Ovary (tissue), 9 donors: ENCODE data around the gene ATG16L2. TPM values are rescaled to one million over a fixed set of nuclear protein-coding genes. Genes with fewer than 3 reads are reported as not detected.
"Not testable (repeated sequence)": the region's sequence is repeated elsewhere in the genome, so short reads cannot be mapped to it uniquely, and the experiment has no call there.

Experiments
- DNase-seq, 5 donors: peaks; one replicate each; pipeline ENCODE4 v3.0.0-alpha.2; 2019 to 2020
- H3K27ac ChIP-seq, 2 donors: fragments of 200-600 bp; one replicate each; pipeline versions ENCODE4 v1.5.1 to v1.8.0; 2019 to 2022
- H3K27me3 ChIP-seq: fragments of 200-600 bp; one replicate; pipeline ENCODE4 v1.8.0; 2022
- H3K36me3 ChIP-seq: fragments of 200-600 bp; sonication (generic); one replicate; pipeline ENCODE4 v1.5.1; 2019
- H3K4me1 ChIP-seq: one replicate; pipeline ENCODE4 v1.8.1; 2013; ENCODE audit warnings: mild to moderate bottlenecking, moderate library complexity; ENCODE audit not compliant: insufficient read depth
- H3K4me3 ChIP-seq: fragments of 200-600 bp; sonication (generic); one replicate; pipeline ENCODE4 v1.5.1; 2017
- H3K9me3 ChIP-seq, 2 donors: fragments of 200-600 bp in 1 of 2; sonication (generic) in 1 of 2; one replicate each; pipeline versions ENCODE4 v1.5.1 to v1.8.1; 2013 to 2019; ENCODE audit warnings: mild to moderate bottlenecking in 1 of 2, moderate library complexity in 1 of 2
- EP300 ChIP-seq: sonication (generic); formaldehyde crosslinking; IDR thresholded peaks from one replicate; pipeline ENCODE4 v1.6.1; 2017; ENCODE audit warnings: antibody characterized with exemption
- POLR2A ChIP-seq: fragments of 450-650 bp; IDR thresholded peaks from one replicate; pipeline ENCODE4 v1.6.1; 2017; ENCODE audit warnings: antibody characterized with exemption, mild to moderate bottlenecking, moderate library complexity
- WGBS, 3 donors: extraction: QIAGEN DNeasy Blood & Tissue Kit in 1 of 3; methylation state at CpG; one replicate each; pipeline versions ENCODE4 v1.1.5 to v1.1.7; 2013 to 2017; 5-methylcytosine and 5-hydroxymethylcytosine counted together
- intact Hi-C, 4 donors: fragments of 100-400 bp; cut with DNase I; formaldehyde crosslinking; loops; one replicate each; pipeline versions ENCODE4 v1.11.0 to v1.15.1; 2022 to 2023
- polyA plus RNA-seq, 2 donors: library from polyadenylated mRNA; stranded (reverse); fragments of 200-250 nt in 1 of 2; fragments of 350-450 nt in 1 of 2; fragmentation: Illumina TruSeq in 1 of 2; extraction: RNeasy Lipid Tissue Mini Kit (QIAGEN cat#74804) in 1 of 2; gene quantifications; one replicate each; pipeline ENCODE4 v1.2.3, GENCODE V29; 2013 to 2014
- total RNA-seq, 7 donors: library from RNA; depleted of rRNA in 2 of 7; stranded (reverse); fragments of >200 nt in 2 of 7; fragmentation: NEBNext Ultra II Directional in 3 of 7; extraction: Animal tissue kit (Norgen Biotek cat#: 25700) in 3 of 7; gene quantifications; one replicate each; pipeline versions ENCODE4 v1.1.0 to v1.2.4, GENCODE V29; 2016 to 2023
- TF ChIP-seq, protein P1 (sequence below), 3 donors: fragments of 450-650 bp in 2 of 3; fragments of 200-600 bp in 1 of 3; IDR thresholded peaks; one replicate each; pipeline versions ENCODE4 v1.5.1 to v1.8.0; 2016 to 2022; ENCODE audit warnings: antibody characterized with exemption in 3 of 3, mild to moderate bottlenecking in 1 of 3
- donor health status: DM: no; HTN: no; CAD: no; lungs with moderate emphysema.
- donor health status: DM: no; HTN: no; CAD: no.
- donor health status: Bipolar disorder and iron deficiency.
- donor health status: DM: yes; HTN: yes; CAD: no.
- donor health status: DM: no; HTN: no; CAD: no.
- donor health status: DM: yes; HTN: yes; CAD: no.

ATG16L2 gene
- total and polyA plus RNA-seq, 9 donors, result 21.8 to 42.3 (median 30.3) TPM

DNA sequence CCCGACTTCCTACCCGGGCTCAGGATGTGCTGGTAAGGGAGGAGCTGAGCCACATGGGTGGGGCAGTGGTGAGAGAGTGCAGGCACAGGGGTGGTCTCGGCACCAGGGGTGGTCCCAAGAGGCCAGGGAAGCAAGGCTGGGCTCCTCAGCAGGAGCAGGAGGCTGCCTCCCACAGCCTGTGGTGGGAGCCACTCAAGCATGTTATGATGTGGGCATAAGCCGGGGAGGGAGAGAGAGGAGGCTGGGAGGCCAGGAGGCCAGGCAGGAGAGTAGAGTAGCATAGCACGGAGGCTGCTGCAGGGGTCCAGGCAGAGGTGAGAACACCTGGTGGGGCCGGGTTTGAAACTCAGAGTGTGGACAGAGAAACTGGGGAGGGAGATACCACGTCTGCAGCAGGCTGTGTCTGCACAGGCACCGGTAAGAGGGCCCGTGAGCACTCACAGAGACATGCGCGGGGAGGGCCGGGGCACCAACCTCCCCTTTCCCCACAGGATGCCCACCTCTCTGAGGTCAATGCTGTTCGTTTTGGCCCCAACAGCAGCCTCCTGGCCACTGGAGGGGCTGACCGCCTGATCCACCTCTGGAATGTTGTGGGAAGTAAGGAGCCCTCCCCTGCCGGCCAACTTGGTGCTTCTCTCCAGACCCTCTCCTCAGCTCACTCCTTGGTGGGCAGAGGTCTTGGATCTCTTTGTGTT is 10.7 kb downstream of the ATG16L2 start:
- no peaks in the 10 kb centered on the region for H3K36me3 ChIP-seq
- no peaks in the 10 kb centered on the region for H3K9me3 ChIP-seq
- DNase-seq, result no peak
- no peak overlapping the region for H3K27ac ChIP-seq
- H3K27me3 ChIP-seq, result no peaks in the 10 kb centered on the region
- intact Hi-C loops, result loop anchor here in 1 of 4 donors (5.0 kb wide), 1 partner anchor 417 kb away; no protein-coding TSS in a partner anchor
- no peak for TF ChIP-seq POLR2A
- TF ChIP-seq EP300, result no peak
- TF ChIP-seq, protein P1, sequence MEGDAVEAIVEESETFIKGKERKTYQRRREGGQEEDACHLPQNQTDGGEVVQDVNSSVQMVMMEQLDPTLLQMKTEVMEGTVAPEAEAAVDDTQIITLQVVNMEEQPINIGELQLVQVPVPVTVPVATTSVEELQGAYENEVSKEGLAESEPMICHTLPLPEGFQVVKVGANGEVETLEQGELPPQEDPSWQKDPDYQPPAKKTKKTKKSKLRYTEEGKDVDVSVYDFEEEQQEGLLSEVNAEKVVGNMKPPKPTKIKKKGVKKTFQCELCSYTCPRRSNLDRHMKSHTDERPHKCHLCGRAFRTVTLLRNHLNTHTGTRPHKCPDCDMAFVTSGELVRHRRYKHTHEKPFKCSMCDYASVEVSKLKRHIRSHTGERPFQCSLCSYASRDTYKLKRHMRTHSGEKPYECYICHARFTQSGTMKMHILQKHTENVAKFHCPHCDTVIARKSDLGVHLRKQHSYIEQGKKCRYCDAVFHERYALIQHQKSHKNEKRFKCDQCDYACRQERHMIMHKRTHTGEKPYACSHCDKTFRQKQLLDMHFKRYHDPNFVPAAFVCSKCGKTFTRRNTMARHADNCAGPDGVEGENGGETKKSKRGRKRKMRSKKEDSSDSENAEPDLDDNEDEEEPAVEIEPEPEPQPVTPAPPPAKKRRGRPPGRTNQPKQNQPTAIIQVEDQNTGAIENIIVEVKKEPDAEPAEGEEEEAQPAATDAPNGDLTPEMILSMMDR (IDR thresholded peaks at IDR 0.05), result no peak
- peaks cover 7% of the 10 kb centered on the region for H3K4me1 ChIP-seq
- 63 to 76% (median 70%) methylated on average over 15 of the region's 15 CpGs for WGBS, 3 donors
- H3K4me3 ChIP-seq, result no peak overlapping the region

DNA sequence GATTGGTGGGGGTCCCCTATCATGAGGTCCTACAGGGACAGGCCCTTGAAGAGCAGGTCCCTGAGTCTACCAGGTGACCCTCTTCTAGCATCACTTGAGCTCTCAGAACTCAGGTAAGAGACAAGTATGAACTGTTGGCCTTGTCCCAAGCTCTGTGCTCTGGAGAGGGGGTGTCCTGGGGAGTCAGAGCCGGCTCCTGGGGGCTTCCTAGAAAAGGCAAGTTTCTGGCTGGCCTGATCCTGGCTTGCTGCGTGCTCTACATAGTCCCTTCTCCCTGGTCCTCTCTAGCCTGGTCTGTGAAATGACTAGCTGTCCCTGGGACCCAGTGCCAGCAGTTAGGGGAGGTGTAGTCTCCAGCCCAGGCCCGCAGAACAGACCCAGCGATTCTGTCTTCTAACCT is 11.4 kb downstream of the ATG16L2 start:
- H3K27ac ChIP-seq, result no peak overlapping the region
- intact Hi-C loops, result loop anchor here in 1 of 4 donors (5.0 kb wide), 1 partner anchor 417 kb away; no protein-coding TSS in a partner anchor
- peak in 1 of 5 donors; percentile 25 for DNase-seq

DNA sequence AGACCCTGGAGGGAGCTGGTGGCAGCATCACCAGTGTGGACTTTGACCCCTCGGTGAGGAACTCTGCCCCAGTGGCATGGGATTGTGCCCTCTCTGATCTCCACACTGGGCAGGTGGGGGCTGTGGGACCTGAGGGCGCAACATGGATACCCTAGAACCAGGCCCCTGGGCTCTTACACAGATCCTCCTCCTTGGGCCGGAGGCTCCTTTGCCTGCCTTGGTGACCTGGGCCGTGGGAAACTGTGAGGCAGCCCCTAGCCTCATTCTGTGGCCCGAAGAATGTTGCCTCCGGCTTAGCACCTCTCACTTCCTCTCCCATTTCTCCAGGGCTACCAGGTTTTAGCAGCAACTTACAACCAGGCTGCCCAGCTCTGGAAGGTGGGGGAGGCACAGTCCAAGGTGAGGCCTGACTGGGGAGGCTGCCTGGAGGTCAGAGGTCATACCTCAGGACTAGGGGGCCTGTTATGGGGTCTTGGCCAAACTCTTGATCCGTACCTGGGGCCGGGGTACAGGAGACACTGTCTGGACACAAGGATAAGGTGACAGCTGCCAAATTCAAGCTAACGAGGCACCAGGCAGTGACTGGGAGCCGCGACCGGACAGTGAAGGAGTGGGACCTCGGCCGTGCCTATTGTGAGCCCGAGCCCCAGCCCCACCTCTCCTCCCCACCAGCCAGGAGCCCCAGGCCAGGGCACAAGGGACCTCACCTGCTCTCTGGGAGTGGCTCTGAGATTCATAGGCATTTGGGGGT is 12.2 kb downstream of the ATG16L2 start:
- DNase-seq, result peak in 3 of 5 donors; percentile 26 to 41 (median 28)
- intact Hi-C loops, result loop anchor here in 1 of 4 donors (5.0 kb wide), 1 partner anchor 416 kb away; no protein-coding TSS in a partner anchor
- Histone ChIP-seq H3K4me3 (no peak overlapping the region), H3K36me3 (no peaks in the 10 kb centered on the region), H3K27me3 (no peaks in the 10 kb centered on the region), H3K27ac (no peak overlapping the region), H3K9me3 (no peaks in the 10 kb centered on the region), H3K4me1 (peaks cover 5% of the 10 kb centered on the region)
- 89 to 91% (median 89%) methylated on average over 14 to 15 of the region's 15 CpGs for WGBS, 3 donors
- TF ChIP-seq EP300 (no peak), POLR2A (no peak)
- TF ChIP-seq, protein P1 (IDR thresholded peaks at IDR 0.05), result no peak

More for the DNA sequence above, 11.4 kb downstream of the ATG16L2 start:
- no peaks in the 10 kb centered on the region for H3K36me3 ChIP-seq
- H3K27me3 ChIP-seq, result no peaks in the 10 kb centered on the region
- no peak overlapping the region for H3K4me3 ChIP-seq
- TF ChIP-seq, protein P1 (IDR thresholded peaks at IDR 0.05), result no peak
- TF ChIP-seq POLR2A, result no peak
- TF ChIP-seq EP300, result no peak
- 48 to 75% (median 54%) methylated on average over 4 of the region's 4 CpGs for WGBS, 3 donors
- H3K4me1 ChIP-seq, result peaks cover 7% of the 10 kb centered on the region
- H3K9me3 ChIP-seq, result no peaks in the 10 kb centered on the region

DNA sequence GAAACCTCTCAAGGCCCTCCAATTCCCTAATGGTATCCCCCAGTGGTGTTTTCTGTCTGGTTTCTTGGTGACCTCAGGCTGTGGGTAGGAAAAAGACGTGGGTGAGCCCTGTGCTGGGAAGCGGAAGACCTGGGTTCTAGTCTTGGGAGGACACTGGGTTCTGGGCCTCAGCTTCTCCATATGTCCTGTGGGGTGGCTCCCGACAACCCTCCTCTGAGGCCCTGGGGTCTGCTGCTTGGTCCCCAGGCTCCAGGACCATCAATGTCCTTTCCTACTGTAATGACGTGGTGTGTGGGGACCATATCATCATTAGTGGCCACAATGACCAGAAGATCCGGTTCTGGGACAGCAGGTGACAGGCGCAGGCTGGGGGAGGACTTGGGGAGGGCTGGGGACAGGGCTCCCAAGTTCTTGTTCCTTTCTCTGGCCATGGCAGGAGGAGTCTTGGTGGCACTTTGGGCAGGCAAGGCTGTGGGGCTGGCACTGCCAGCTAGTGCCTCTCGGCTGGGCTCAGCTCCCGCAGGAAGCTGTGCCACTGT is 12.8 kb downstream of the ATG16L2 start:
- no peak for TF ChIP-seq EP300
- no peak for TF ChIP-seq POLR2A
- TF ChIP-seq, protein P1 (IDR thresholded peaks at IDR 0.05), result no peak
- Histone ChIP-seq H3K36me3 (no peaks in the 10 kb centered on the region), H3K4me3 (no peak overlapping the region), H3K9me3 (no peaks in the 10 kb centered on the region), H3K27ac (no peak overlapping the region), H3K27me3 (no peaks in the 10 kb centered on the region), H3K4me1 (peaks cover 8% of the 10 kb centered on the region)
- DNase-seq, result no peak
- intact Hi-C loops, result loop anchor here in 1 of 4 donors (5.0 kb wide), 1 partner anchor 415 kb away; no protein-coding TSS in a partner anchor
- 89 to 95% (median 94%) methylated on average over 8 of the region's 8 CpGs for WGBS, 3 donors

DNA sequence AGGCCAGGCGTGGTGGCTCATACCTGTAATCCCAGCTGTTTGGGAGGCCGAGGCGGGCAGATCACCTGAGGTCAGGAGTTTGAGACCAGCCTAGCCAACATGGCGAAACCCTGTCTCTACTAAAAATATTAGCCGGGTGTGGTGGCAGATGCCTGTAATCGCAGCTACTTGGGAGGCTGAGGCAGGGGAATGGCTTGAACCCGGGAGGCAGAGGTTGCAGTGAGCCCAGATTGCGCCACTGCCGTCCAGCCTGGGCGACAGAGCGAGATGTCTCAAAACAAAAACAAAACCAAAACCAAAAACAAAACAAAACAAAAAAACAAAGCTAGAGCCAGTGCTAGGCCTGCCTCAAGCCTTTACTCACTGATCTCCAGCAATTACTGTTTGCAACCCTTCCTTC is 13.4 kb downstream of the ATG16L2 start:
- peaks cover 14% of the 10 kb centered on the region for H3K4me1 ChIP-seq
- H3K9me3 ChIP-seq, H3K27me3 ChIP-seq, H3K4me3 ChIP-seq, DNase-seq, H3K27ac ChIP-seq, H3K36me3 ChIP-seq: not testable (repeated sequence)
- WGBS, 3 donors, result 68 to 76% (median 71%) methylated on average over 11 of the region's 11 CpGs
- intact Hi-C loops, result loop anchor here in 1 of 4 donors (5.0 kb wide), 1 partner anchor 415 kb away; no protein-coding TSS in a partner anchor
